ENCODE results near the gene NSUN4. TPM values are rescaled to one million over a fixed set of nuclear protein-coding genes. Genes with fewer than 3 reads are reported as not detected.

Gene NSUN4
- 10 to 100 TPM; 27.1 to 30.7 (median 29.0) TPM for total RNA-seq
- 10 to 100 TPM; 10.2 to 17.3 TPM for polyA plus RNA-seq
- total RNA-seq: 35.5 reads per million, percentile 64 among the genes with 10 or more reads in this experiment

GRCh38 chr1:46340404-46341221 is at the start of gene NSUN4:
NSUN4 (plus strand) TSS chr1:46340807; CDS start chr1:46340827, 20 bp downstream.
- DNase-seq: peak; percentile 74 to 88 (median 85)
- peak within 1 kb of the TSS; percentile 95 to 100 (median 100) for H3K27ac Mint-ChIP-seq
- ChIA-PET POLR2A (interaction anchor here (1.1 to 2.0 kb wide), 4 partner anchors 10 to 94 kb away, joined by 3 to 12 read pairs (median 6); partner anchors contain the start of genes LRRC41, RAD54L and UQCRH), CTCF (no interaction called here)
- Histone ChIP-seq H3K27ac (ENCODE audit: low read depth, low read length) (peak within 1 kb of the TSS; percentile 97), H3K4me3 (ENCODE audit: low read length) (peak within 1 kb of the TSS; percentile 93), H3K4me1 (ENCODE audit: control insufficient read depth in 2 of 2, insufficient read depth in 2 of 2, low read length in 2 of 2) (peaks cover 5% of the 10 kb centered on the region in 2 donors), H3K27me3 (ENCODE audit: control insufficient read depth in 2 of 2, insufficient read depth in 2 of 2, low read length in 2 of 2) (no peaks in the 10 kb centered on the region), H3K36me3 (ENCODE audit: control insufficient read depth in 2 of 3, insufficient read depth in 3 of 3, low read length in 3 of 3) (peaks cover 0 to 30% (median 0%) of the 10 kb centered on the region in 3 experiments), H3K9me3 (ENCODE audit: control insufficient read depth in 2 of 3, low read length in 3 of 3) (no peaks in the 10 kb centered on the region)
- intact Hi-C loops (cut with micrococcal nuclease): loop anchor here (1.0 to 10.0 kb wide), 4 partner anchors 8 to 93 kb away; partner anchors contain the start of genes LRRC41 (in 2 of the 2), RAD54L (in 2 of the 2) and UQCRH (in 2 of the 2)
- peaks cover 3 to 21% (median 4%) of the 10 kb centered on the region in 5 donors for H3K36me3 Mint-ChIP-seq
- peaks cover 0 to 5% (median 0%) of the 10 kb centered on the region in 11 donors for H3K9me3 Mint-ChIP-seq
- no peaks in the 10 kb centered on the region for H3K27me3 Mint-ChIP-seq
- peak within 1 kb of the TSS; percentile 84 to 100 (median 100) for H3K4me3 Mint-ChIP-seq
- ATAC-seq: peak; percentile 93
- H3K4me1 Mint-ChIP-seq: peaks cover 27 to 54% (median 42%) of the 10 kb centered on the region in 7 donors

DNA sequence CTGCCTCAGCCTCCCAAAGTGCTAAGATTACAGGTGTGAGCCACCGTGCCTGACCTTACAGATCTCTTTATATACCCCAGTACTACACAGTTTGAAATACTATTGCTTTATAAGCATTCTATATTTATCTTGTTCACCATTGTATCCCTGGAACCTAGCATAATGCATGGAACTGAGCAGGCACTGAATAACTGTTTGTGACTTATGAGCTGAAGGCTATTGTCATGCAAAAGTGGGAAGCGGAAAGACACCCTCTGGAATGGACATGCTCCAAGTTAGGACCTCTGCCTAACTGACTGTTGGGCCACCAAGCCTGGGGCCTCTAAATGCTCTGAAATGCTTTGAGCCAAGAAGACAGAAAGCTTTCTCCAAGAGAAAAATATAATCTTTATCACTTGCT is 45.3 kb upstream of the NSUN4 start:
- H3K9me3 Mint-ChIP-seq: no peaks in the 10 kb centered on the region
- no peaks in the 10 kb centered on the region for H3K27me3 ChIP-seq (ENCODE audit: control insufficient read depth in 2 of 2, insufficient read depth in 2 of 2, low read length in 2 of 2)
- H3K9me3 ChIP-seq (ENCODE audit: control insufficient read depth in 2 of 3, low read length in 3 of 3): no peaks in the 10 kb centered on the region
- no peaks in the 10 kb centered on the region for H3K4me1 ChIP-seq (ENCODE audit: control insufficient read depth in 2 of 2, insufficient read depth in 2 of 2, low read length in 2 of 2)
- peaks cover 1 to 17% (median 7%) of the 10 kb centered on the region in 7 donors for H3K4me1 Mint-ChIP-seq
- H3K4me3 ChIP-seq (ENCODE audit: low read length): no peak overlapping the region
- H3K27ac Mint-ChIP-seq: no peak overlapping the region
- H3K36me3 ChIP-seq (ENCODE audit: control insufficient read depth in 2 of 3, insufficient read depth in 3 of 3, low read length in 3 of 3): peaks cover 0 to 38% (median 9%) of the 10 kb centered on the region in 3 experiments
- ChIA-PET POLR2A (no interaction called here), CTCF (interaction anchor here (0.6 kb wide), 1 partner anchor 37 kb away, joined by 3 read pairs; no protein-coding TSS in a partner anchor)
- no peak overlapping the region for H3K4me3 Mint-ChIP-seq
- DNase-seq: no peak
- ATAC-seq: no peak
- intact Hi-C loops (cut with micrococcal nuclease): no loop called here
- H3K36me3 Mint-ChIP-seq: peaks cover 0 to 34% (median 22%) of the 10 kb centered on the region in 5 donors
- no peak overlapping the region for H3K27ac ChIP-seq (ENCODE audit: low read depth, low read length)
- H3K27me3 Mint-ChIP-seq: no peaks in the 10 kb centered on the region

- ATAC-seq: no peak
- peaks cover 8 to 14% of the 10 kb centered on the region in 2 donors for H3K4me1 ChIP-seq (ENCODE audit: control insufficient read depth in 2 of 2, insufficient read depth in 2 of 2, low read length in 2 of 2)
- H3K9me3 ChIP-seq (ENCODE audit: control insufficient read depth in 2 of 3, low read length in 3 of 3): no peaks in the 10 kb centered on the region
- Mint-ChIP-seq H3K36me3 (peaks cover 0 to 34% (median 22%) of the 10 kb centered on the region in 5 donors), H3K27me3 (peaks cover 0 to 2% (median 0%) of the 10 kb centered on the region in 5 donors), H3K4me3 (no peak overlapping the region), H3K4me1 (peaks cover 14 to 30% (median 20%) of the 10 kb centered on the region in 7 donors), H3K9me3 (no peaks in the 10 kb centered on the region), H3K27ac (peak overlapping the region in 1 of 9 donors; percentile 3)
- CTCF ChIA-PET: interaction anchor here (1.1 kb wide), 1 partner anchor 54 kb away, joined by 4 read pairs; no protein-coding TSS in a partner anchor
- intact Hi-C loops (cut with micrococcal nuclease): no loop called here
- no peaks in the 10 kb centered on the region for H3K27me3 ChIP-seq (ENCODE audit: control insufficient read depth in 2 of 2, insufficient read depth in 2 of 2, low read length in 2 of 2)
- no peak for DNase-seq
- peaks cover 0 to 43% (median 9%) of the 10 kb centered on the region in 3 experiments for H3K36me3 ChIP-seq (ENCODE audit: control insufficient read depth in 2 of 3, insufficient read depth in 3 of 3, low read length in 3 of 3)
- H3K4me3 ChIP-seq (ENCODE audit: low read length): no peak overlapping the region
- POLR2A ChIA-PET: interaction anchor here (1.1 to 1.2 kb wide), 3 partner anchors 14 to 131 kb away, joined by 3 to 4 read pairs (median 3); no protein-coding TSS in a partner anchor
- H3K27ac ChIP-seq (ENCODE audit: low read depth, low read length): no peak overlapping the region
These were observed 42.2 kb upstream of the NSUN4 start for GRCh38 chr1:46298387-46298786.

GRCh38 chr1:46300673-46301405 is 39.8 kb upstream of the NSUN4 start:
- POLR2A ChIA-PET: interaction anchor here (0.8 kb wide), 1 partner anchor 714 kb away, joined by 3 read pairs; no protein-coding TSS in a partner anchor
- H3K9me3 Mint-ChIP-seq: no peaks in the 10 kb centered on the region
- intact Hi-C loops (cut with micrococcal nuclease): loop anchor here in 1 of 2 donors (5.0 kb wide), 1 partner anchor 301 kb away; the partner anchor contains the start of gene MKNK1
- no peaks in the 10 kb centered on the region for H3K27me3 ChIP-seq (ENCODE audit: control insufficient read depth in 2 of 2, insufficient read depth in 2 of 2, low read length in 2 of 2)
- H3K9me3 ChIP-seq (ENCODE audit: control insufficient read depth in 2 of 3, low read length in 3 of 3): no peaks in the 10 kb centered on the region
- H3K4me3 Mint-ChIP-seq: peak overlapping the region; percentile 94 to 99 (median 98)
- H3K36me3 Mint-ChIP-seq: peaks cover 0 to 25% (median 18%) of the 10 kb centered on the region in 5 donors
- CTCF ChIA-PET: interaction anchor here (0.6 to 1.0 kb wide), 4 partner anchors 13 to 556 kb away, joined by 3 to 5 read pairs (median 4); no protein-coding TSS in a partner anchor
- peak overlapping the region; percentile 98 for H3K27ac ChIP-seq (ENCODE audit: low read depth, low read length)
- H3K27ac Mint-ChIP-seq: peak overlapping the region; percentile 14 to 99 (median 96)
- H3K4me1 Mint-ChIP-seq: peaks cover 26 to 42% (median 34%) of the 10 kb centered on the region in 7 donors
- peaks cover 0 to 2% (median 0%) of the 10 kb centered on the region in 5 donors for H3K27me3 Mint-ChIP-seq
- peaks cover 0 to 34% (median 9%) of the 10 kb centered on the region in 3 experiments for H3K36me3 ChIP-seq (ENCODE audit: control insufficient read depth in 2 of 3, insufficient read depth in 3 of 3, low read length in 3 of 3)
- peak overlapping the region; percentile 83 for H3K4me3 ChIP-seq (ENCODE audit: low read length)
- DNase-seq: no peak
- no peak for ATAC-seq
- peaks cover 19 to 25% of the 10 kb centered on the region in 2 donors for H3K4me1 ChIP-seq (ENCODE audit: control insufficient read depth in 2 of 2, insufficient read depth in 2 of 2, low read length in 2 of 2)

GRCh38 chr1:46301406-46301807 is 39.2 kb upstream of the NSUN4 start:
- ChIA-PET CTCF (interaction anchor here (0.6 to 1.0 kb wide), 3 partner anchors 13 to 556 kb away, joined by 3 to 5 read pairs (median 4); no protein-coding TSS in a partner anchor), POLR2A (no interaction called here)
- H3K27ac ChIP-seq (ENCODE audit: low read depth, low read length): peak overlapping the region; percentile 98
- no peak for ATAC-seq
- intact Hi-C loops (cut with micrococcal nuclease): loop anchor here in 1 of 2 donors (5.0 kb wide), 1 partner anchor 301 kb away; the partner anchor contains the start of gene MKNK1
- peaks cover 0 to 29% (median 8%) of the 10 kb centered on the region in 3 experiments for H3K36me3 ChIP-seq (ENCODE audit: control insufficient read depth in 2 of 3, insufficient read depth in 3 of 3, low read length in 3 of 3)
- no peaks in the 10 kb centered on the region for H3K9me3 ChIP-seq (ENCODE audit: control insufficient read depth in 2 of 3, low read length in 3 of 3)
- Mint-ChIP-seq H3K27ac (peak overlapping the region; percentile 17 to 99 (median 97)), H3K4me3 (peak overlapping the region; percentile 94 to 99 (median 98)), H3K4me1 (peaks cover 26 to 48% (median 40%) of the 10 kb centered on the region in 7 donors), H3K9me3 (no peaks in the 10 kb centered on the region), H3K27me3 (peaks cover 0 to 2% (median 0%) of the 10 kb centered on the region in 5 donors), H3K36me3 (peaks cover 0 to 21% (median 16%) of the 10 kb centered on the region in 5 donors)
- no peaks in the 10 kb centered on the region for H3K27me3 ChIP-seq (ENCODE audit: control insufficient read depth in 2 of 2, insufficient read depth in 2 of 2, low read length in 2 of 2)
- peaks cover 19 to 25% of the 10 kb centered on the region in 2 donors for H3K4me1 ChIP-seq (ENCODE audit: control insufficient read depth in 2 of 2, insufficient read depth in 2 of 2, low read length in 2 of 2)
- H3K4me3 ChIP-seq (ENCODE audit: low read length): peak overlapping the region; percentile 83
- DNase-seq: no peak

Measured in naive thymus-derived CD4-positive, alpha-beta T cell (primary cell).